Nephron (organoid): ENCODE data around the gene WSB2.
"Not testable (repeated sequence)": the region's sequence is repeated elsewhere in the genome, so short reads cannot be mapped to it uniquely, and the experiment has no call there.

Experiments
- H3K27ac Mint-ChIP-seq, 3 experiments: 2 replicates each; pipeline ENCODE4 v1.8.0; 2020; ENCODE audit warnings: mixed read lengths in 3 of 3, mild to moderate bottlenecking in 2 of 3, moderate library complexity in 1 of 3
- H3K27me3 Mint-ChIP-seq: 2 replicates; pipeline ENCODE4 v1.8.0; 2021; ENCODE audit warnings: low read depth, mild to moderate bottlenecking, moderate library complexity, mixed read lengths
- H3K36me3 Mint-ChIP-seq: 2 replicates; pipeline ENCODE4 v1.8.0; 2020; ENCODE audit warnings: low read depth, mixed read lengths
- H3K4me1 Mint-ChIP-seq: 2 replicates; pipeline ENCODE4 v1.8.0; 2020; ENCODE audit warnings: mixed read lengths
- H3K4me3 Mint-ChIP-seq, 3 experiments: 2 replicates each; pipeline ENCODE4 v1.8.0; 2020; ENCODE audit warnings: mild to moderate bottlenecking in 3 of 3, mixed read lengths in 3 of 3, moderate library complexity in 2 of 3
- H3K9me3 Mint-ChIP-seq: 2 replicates; pipeline ENCODE4 v1.8.0; 2020; ENCODE audit warnings: mixed read lengths
- TF ChIP-seq, protein P1 (sequence below), 3 experiments: fragments of 200-600 bp; sonication (generic); IDR thresholded peaks; one replicate each; pipeline ENCODE4 v1.5.0; 2021; ENCODE audit warnings: antibody characterized with exemption in 3 of 3; ENCODE audit not compliant: unreplicated experiment in 3 of 3

WSB2 gene

DNA sequence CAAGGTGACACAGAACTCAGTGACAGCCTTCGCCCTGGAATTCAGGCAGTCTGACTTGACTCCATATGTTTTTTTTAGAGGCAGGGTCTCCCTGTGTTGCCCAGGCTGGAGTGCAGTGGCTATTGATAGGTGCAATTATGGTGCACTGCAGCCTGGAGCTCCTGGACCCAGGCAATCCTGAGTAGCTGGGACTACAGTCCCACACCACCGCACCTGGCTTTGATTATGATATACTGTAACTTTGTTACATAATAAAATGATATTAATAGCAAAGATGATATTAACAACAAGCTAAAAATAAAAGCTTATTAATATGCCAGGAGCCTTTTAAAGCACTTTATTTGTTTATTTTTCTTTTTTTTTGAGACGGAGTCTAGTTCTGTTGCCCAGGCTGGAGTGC lies 33.1 kb upstream of the WSB2 start:
- Mint-ChIP-seq H3K4me1 (no peaks in the 10 kb centered on the region), H3K27ac (no peak overlapping the region), H3K27me3 (peaks cover 3% of the 10 kb centered on the region), H3K4me3 (no peak overlapping the region), H3K36me3 (no peaks in the 10 kb centered on the region), H3K9me3 (no peaks in the 10 kb centered on the region)
- TF ChIP-seq, protein P1, sequence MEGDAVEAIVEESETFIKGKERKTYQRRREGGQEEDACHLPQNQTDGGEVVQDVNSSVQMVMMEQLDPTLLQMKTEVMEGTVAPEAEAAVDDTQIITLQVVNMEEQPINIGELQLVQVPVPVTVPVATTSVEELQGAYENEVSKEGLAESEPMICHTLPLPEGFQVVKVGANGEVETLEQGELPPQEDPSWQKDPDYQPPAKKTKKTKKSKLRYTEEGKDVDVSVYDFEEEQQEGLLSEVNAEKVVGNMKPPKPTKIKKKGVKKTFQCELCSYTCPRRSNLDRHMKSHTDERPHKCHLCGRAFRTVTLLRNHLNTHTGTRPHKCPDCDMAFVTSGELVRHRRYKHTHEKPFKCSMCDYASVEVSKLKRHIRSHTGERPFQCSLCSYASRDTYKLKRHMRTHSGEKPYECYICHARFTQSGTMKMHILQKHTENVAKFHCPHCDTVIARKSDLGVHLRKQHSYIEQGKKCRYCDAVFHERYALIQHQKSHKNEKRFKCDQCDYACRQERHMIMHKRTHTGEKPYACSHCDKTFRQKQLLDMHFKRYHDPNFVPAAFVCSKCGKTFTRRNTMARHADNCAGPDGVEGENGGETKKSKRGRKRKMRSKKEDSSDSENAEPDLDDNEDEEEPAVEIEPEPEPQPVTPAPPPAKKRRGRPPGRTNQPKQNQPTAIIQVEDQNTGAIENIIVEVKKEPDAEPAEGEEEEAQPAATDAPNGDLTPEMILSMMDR (IDR thresholded peaks at IDR 0.05; ENCODE audit: unreplicated experiment in 3 of 3): no peak

- TF ChIP-seq, protein P1 (IDR thresholded peaks at IDR 0.05; ENCODE audit: unreplicated experiment in 3 of 3): no peak
- no peaks in the 10 kb centered on the region for H3K27me3 Mint-ChIP-seq
- H3K9me3 Mint-ChIP-seq: no peaks in the 10 kb centered on the region
- H3K27ac Mint-ChIP-seq: no peak overlapping the region
- H3K4me3 Mint-ChIP-seq: no peak overlapping the region
- no peaks in the 10 kb centered on the region for H3K4me1 Mint-ChIP-seq
- no peaks in the 10 kb centered on the region for H3K36me3 Mint-ChIP-seq
Observed at GRCh38 chr12:118089782-118090181, 28.8 kb upstream of the WSB2 start.

DNA sequence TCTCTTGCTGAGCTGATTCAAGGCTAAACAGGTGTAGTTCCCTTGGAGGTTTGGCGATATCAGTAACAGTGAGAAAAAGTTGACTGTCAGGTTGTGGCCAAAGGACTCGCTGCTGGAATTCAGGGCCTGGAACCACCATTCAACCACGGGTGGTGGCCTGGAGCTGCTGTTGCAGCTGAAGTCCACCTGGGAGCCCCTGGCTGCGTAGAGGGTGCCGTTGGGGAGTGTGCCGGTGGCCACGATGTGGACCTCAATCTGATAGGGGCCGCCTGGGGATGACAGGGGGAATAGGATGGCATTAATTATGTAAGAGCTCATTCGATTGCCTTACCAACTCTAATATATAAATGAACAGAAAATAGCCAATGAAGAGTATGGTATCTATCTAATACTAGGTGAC lies 21.2 kb upstream of the WSB2 start:
- Mint-ChIP-seq H3K4me3 (no peak overlapping the region), H3K27me3 (no peaks in the 10 kb centered on the region), H3K27ac (no peak overlapping the region), H3K9me3 (no peaks in the 10 kb centered on the region), H3K36me3 (peaks cover 23% of the 10 kb centered on the region), H3K4me1 (no peaks in the 10 kb centered on the region)
- TF ChIP-seq, protein P1 (IDR thresholded peaks at IDR 0.05; ENCODE audit: unreplicated experiment in 3 of 3): no peak

DNA sequence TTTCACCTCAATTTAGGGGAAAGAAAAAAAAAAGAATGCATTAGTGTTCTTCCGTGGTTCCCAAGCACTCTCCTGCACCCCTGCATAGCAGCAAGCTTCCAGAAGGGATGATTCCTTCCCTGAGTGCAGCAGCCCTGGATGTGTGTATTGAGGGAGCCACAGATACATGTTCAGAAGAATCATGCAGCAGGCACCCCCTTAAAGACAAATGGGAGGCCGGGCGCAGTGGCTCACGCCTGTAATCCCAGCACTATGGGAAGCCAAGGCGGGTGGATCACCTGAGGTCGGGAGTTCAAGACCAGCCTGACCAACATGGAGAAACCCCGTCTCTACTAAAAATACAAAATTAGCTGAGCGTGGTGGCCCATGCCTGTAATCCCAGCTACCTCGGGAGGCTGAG lies 20.5 kb upstream of the WSB2 start:
- H3K4me3 Mint-ChIP-seq, H3K27me3 Mint-ChIP-seq, H3K4me1 Mint-ChIP-seq, H3K27ac Mint-ChIP-seq, H3K9me3 Mint-ChIP-seq: not testable (repeated sequence)
- peaks cover 23% of the 10 kb centered on the region for H3K36me3 Mint-ChIP-seq

DNA sequence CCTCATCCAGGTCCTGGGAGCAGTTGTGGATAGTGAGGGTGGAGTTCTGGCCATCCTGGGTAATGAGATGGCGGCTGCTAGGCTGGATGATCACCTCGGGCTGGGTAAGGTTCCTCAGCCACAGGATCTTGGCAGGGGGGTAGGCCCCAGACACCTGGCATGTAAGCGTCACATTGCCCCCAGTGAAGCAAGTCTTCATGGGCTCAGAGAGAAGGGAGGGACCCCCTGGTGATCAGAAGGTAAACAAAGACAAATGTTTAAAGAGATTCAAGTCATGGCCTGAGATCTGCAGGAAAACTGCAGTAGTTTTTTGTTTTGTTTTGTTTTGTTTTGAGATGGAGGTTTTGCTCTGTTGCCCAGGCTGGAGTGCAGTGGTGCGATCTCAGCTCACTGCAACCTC lies 12.8 kb upstream of the WSB2 start:
- no peak overlapping the region for H3K4me3 Mint-ChIP-seq
- no peak overlapping the region for H3K27ac Mint-ChIP-seq
- no peaks in the 10 kb centered on the region for H3K4me1 Mint-ChIP-seq
- peaks cover 19% of the 10 kb centered on the region for H3K36me3 Mint-ChIP-seq
- no peaks in the 10 kb centered on the region for H3K9me3 Mint-ChIP-seq
- peaks cover 3% of the 10 kb centered on the region for H3K27me3 Mint-ChIP-seq
- TF ChIP-seq, protein P1 (IDR thresholded peaks at IDR 0.05; ENCODE audit: unreplicated experiment in 3 of 3): no peak

GRCh38 chr12:118070650-118071049 lies 9.7 kb upstream of the WSB2 start:
- Mint-ChIP-seq H3K4me1 (no peaks in the 10 kb centered on the region), H3K27me3 (peaks cover 7% of the 10 kb centered on the region), H3K36me3 (peaks cover 14% of the 10 kb centered on the region), H3K27ac (no peak overlapping the region), H3K4me3 (no peak overlapping the region), H3K9me3 (no peaks in the 10 kb centered on the region)
- TF ChIP-seq, protein P1 (IDR thresholded peaks at IDR 0.05; ENCODE audit: unreplicated experiment in 3 of 3): no peak
